Fibroblast of upper back skin (primary cell): Measurements from ENCODE around the gene ULK4.

Source experiments
- DNase-seq: peaks from one replicate; pipeline ENCODE4 v3.0.0-alpha.2; 2013

The ULK4 gene

GRCh38 chr3:41244620-41245336, 717.1 kb downstream of the ULK4 start:
- no peak for DNase-seq

GRCh38 chr3:41243183-41243582, 718.7 kb downstream of the ULK4 start:
- DNase-seq, result no peak

- no peak for DNase-seq
Observed at GRCh38 chr3:41241800-41242571, 719.9 kb downstream of the ULK4 start.

- DNase-seq, result no peak
Observed at GRCh38 chr3:41241161-41241560, 720.7 kb downstream of the ULK4 start.

GRCh38 chr3:41239587-41239986, 722.3 kb downstream of the ULK4 start:
- peak; percentile 40 for DNase-seq

- no peak for DNase-seq
Observed at GRCh38 chr3:41237907-41238306, 724.0 kb downstream of the ULK4 start.

- no peak for DNase-seq
Observed at GRCh38 chr3:41236228-41236627, 725.7 kb downstream of the ULK4 start.

GRCh38 chr3:41234823-41235721, 726.8 kb downstream of the ULK4 start:
- no peak for DNase-seq

GRCh38 chr3:41224120-41224806, 737.6 kb downstream of the ULK4 start:
- peak; percentile 92 for DNase-seq

- no peak for DNase-seq
Observed at GRCh38 chr3:41223691-41224090, 738.2 kb downstream of the ULK4 start.

- DNase-seq, result no peak
Observed at GRCh38 chr3:41223078-41223477, 738.8 kb downstream of the ULK4 start.

- no peak for DNase-seq
Observed at GRCh38 chr3:41222501-41222900, 739.4 kb downstream of the ULK4 start.

- no peak for DNase-seq
Observed at GRCh38 chr3:41222012-41222411, 739.9 kb downstream of the ULK4 start.

GRCh38 chr3:41220906-41221677, 740.8 kb downstream of the ULK4 start:
- DNase-seq, result no peak

- DNase-seq, result no peak
Observed at GRCh38 chr3:41219424-41219823, 742.5 kb downstream of the ULK4 start.

GRCh38 chr3:41216993-41217392, 744.9 kb downstream of the ULK4 start:
- DNase-seq, result no peak

GRCh38 chr3:41216422-41216821, 745.5 kb downstream of the ULK4 start:
- no peak for DNase-seq

- no peak for DNase-seq
Observed at GRCh38 chr3:41213588-41213987, 748.3 kb downstream of the ULK4 start.

- no peak for DNase-seq
Observed at GRCh38 chr3:41212088-41212487, 749.8 kb downstream of the ULK4 start.

GRCh38 chr3:41210966-41211365, 750.9 kb downstream of the ULK4 start:
- no peak for DNase-seq

GRCh38 chr3:41209646-41210045, 752.3 kb downstream of the ULK4 start:
- DNase-seq, result no peak
